H9 (cell line): ENCODE results near the gene UBE2A. TPM values are rescaled to one million over a fixed set of nuclear protein-coding genes. Genes with fewer than 3 reads are reported as not detected.

ENCODE experiments used
- DNase-seq: peaks from one replicate; pipeline ENCODE4 v3.0.0-alpha.2; 2017
- H2AFZ ChIP-seq: one replicate; pipeline ENCODE4 v1.6.1; 2013; ENCODE audit warnings: mild to moderate bottlenecking, low read length, control low read depth, moderate library complexity
- H2AK5ac ChIP-seq: 2 replicates; pipeline ENCODE4 v1.6.1; 2013; ENCODE audit warnings: low read length, control low read depth, mixed read lengths; ENCODE audit not compliant: insufficient read length
- H2BK120ac ChIP-seq: one replicate; pipeline ENCODE4 v1.6.1; 2013; ENCODE audit warnings: low read depth, mild to moderate bottlenecking, low read length, control low read depth, inconsistent platforms; ENCODE audit not compliant: poor library complexity, severe bottlenecking
- H2BK12ac ChIP-seq: 2 replicates; pipeline ENCODE4 v1.6.1; 2013; ENCODE audit warnings: low read length, control low read depth, mixed read lengths, low read depth; ENCODE audit not compliant: insufficient read length
- H2BK15ac ChIP-seq: 2 replicates; pipeline ENCODE4 v1.6.1; 2013; ENCODE audit warnings: low read depth, low read length, control low read depth
- H2BK20ac ChIP-seq: one replicate; pipeline ENCODE4 v1.6.1; 2013; ENCODE audit warnings: low read depth, mild to moderate bottlenecking, low read length, control low read depth, inconsistent platforms; ENCODE audit not compliant: poor library complexity, severe bottlenecking
- H2BK5ac ChIP-seq: 2 replicates; pipeline ENCODE4 v1.6.1; 2013; ENCODE audit warnings: low read length, control low read depth, mixed read lengths; ENCODE audit not compliant: insufficient read length
- H3K14ac ChIP-seq: 2 replicates; pipeline ENCODE4 v1.6.1; 2013; ENCODE audit warnings: low read length, control low read depth; ENCODE audit not compliant: insufficient read depth
- H3K18ac ChIP-seq: 2 replicates; pipeline ENCODE4 v1.6.1; 2013; ENCODE audit warnings: low read depth, mild to moderate bottlenecking, mixed read lengths, low read length, control low read depth; ENCODE audit not compliant: insufficient read length
- H3K23ac ChIP-seq: 2 replicates; pipeline ENCODE4 v1.6.1; 2013; ENCODE audit warnings: low read length, control low read depth, mixed read lengths, low read depth; ENCODE audit not compliant: insufficient read length
- H3K23me2 ChIP-seq: 2 replicates; pipeline ENCODE4 v1.6.1; 2013; ENCODE audit warnings: low read depth, mild to moderate bottlenecking, mixed read lengths, low read length, control low read depth; ENCODE audit not compliant: insufficient read length, poor library complexity, severe bottlenecking
- H3K27ac ChIP-seq: 2 replicates; pipeline ENCODE4 v1.5.1; 2013; ENCODE audit warnings: low read length, control low read depth, mixed read lengths, low read depth; ENCODE audit not compliant: insufficient read length
- H3K27me3 ChIP-seq: 2 replicates; pipeline ENCODE4 v1.6.1; 2013; ENCODE audit warnings: low read length, control low read depth, inconsistent platforms; ENCODE audit not compliant: insufficient read depth
- H3K4ac ChIP-seq: 2 replicates; pipeline ENCODE4 v1.6.1; 2013; ENCODE audit warnings: low read depth, mild to moderate bottlenecking, control low read depth, inconsistent platforms, low read length, moderate library complexity
- H3K4me1 ChIP-seq: 2 replicates; pipeline ENCODE4 v1.6.1; 2013; ENCODE audit warnings: low read length, control low read depth, inconsistent platforms; ENCODE audit not compliant: insufficient read depth
- H3K4me2 ChIP-seq: 2 replicates; pipeline ENCODE4 v1.6.1; 2013; ENCODE audit warnings: low read length, control low read depth, mixed read lengths; ENCODE audit not compliant: insufficient read length, insufficient read depth
- H3K56ac ChIP-seq: 2 replicates; pipeline ENCODE4 v1.6.1; 2013; ENCODE audit warnings: low read depth, mild to moderate bottlenecking, mixed read lengths, low read length, control low read depth; ENCODE audit not compliant: insufficient read length
- H3K79me1 ChIP-seq: 2 replicates; pipeline ENCODE4 v1.6.1; 2013; ENCODE audit warnings: low read depth, mild to moderate bottlenecking, moderate library complexity, low read length, control low read depth, inconsistent platforms; ENCODE audit not compliant: insufficient read depth, poor library complexity, severe bottlenecking
- H3K79me2 ChIP-seq: 2 replicates; pipeline ENCODE4 v1.6.1; 2013; ENCODE audit warnings: low read length, control low read depth, inconsistent platforms; ENCODE audit not compliant: insufficient read depth
- H3K9ac ChIP-seq: 2 replicates; pipeline ENCODE4 v1.6.1; 2013; ENCODE audit warnings: low read length, control low read depth, mixed read lengths; ENCODE audit not compliant: insufficient read length; ENCODE audit errors: extremely low read depth
- H3K9me3 ChIP-seq: one replicate; pipeline ENCODE4 v1.6.1; 2013; ENCODE audit warnings: low read depth, low read length, inconsistent platforms; ENCODE audit not compliant: control insufficient read depth
- H3T11ph ChIP-seq: one replicate; pipeline ENCODE4 v1.6.1; 2013; ENCODE audit warnings: mild to moderate bottlenecking, low read length, control low read depth, inconsistent platforms
- H4K20me1 ChIP-seq: one replicate; pipeline ENCODE4 v1.6.1; 2013; ENCODE audit not compliant: control insufficient read depth, insufficient read length, insufficient read depth
- H4K5ac ChIP-seq: 2 replicates; pipeline ENCODE4 v1.6.1; 2013; ENCODE audit warnings: low read depth, mild to moderate bottlenecking, mixed read lengths, low read length, control low read depth; ENCODE audit not compliant: insufficient read length
- H4K8ac ChIP-seq: replicated peaks from 2 replicates; pipeline ENCODE4 v1.6.1; 2013; ENCODE audit warnings: low read length, control low read depth, mixed read lengths, low read depth; ENCODE audit not compliant: insufficient read length
- H4K91ac ChIP-seq: 2 replicates; pipeline ENCODE4 v1.6.1; 2013; ENCODE audit warnings: low read depth, mild to moderate bottlenecking, moderate library complexity, mixed read lengths, low read length, control low read depth; ENCODE audit not compliant: insufficient read length
- H3K27ac Mint-ChIP-seq, 3 experiments: 2 replicates in 2 of 3; 3 replicates in 1 of 3; pipeline ENCODE4 v1.8.0; 2020 to 2021; ENCODE audit warnings: mixed read lengths in 3 of 3, mild to moderate bottlenecking in 1 of 3, moderate library complexity in 1 of 3
- H3K27me3 Mint-ChIP-seq: 2 replicates; pipeline ENCODE4 v1.8.0; 2021; ENCODE audit warnings: low read depth, mild to moderate bottlenecking, moderate library complexity, mixed read lengths
- H3K36me3 Mint-ChIP-seq, 3 experiments: 2 replicates in 2 of 3; 3 replicates in 1 of 3; pipeline ENCODE4 v1.8.0; 2020 to 2021; ENCODE audit warnings: low read depth in 3 of 3, mixed read lengths in 3 of 3; ENCODE audit not compliant: insufficient read depth in 1 of 3
- H3K4me1 Mint-ChIP-seq, 2 experiments: 2 replicates each; pipeline ENCODE4 v1.8.0; 2020; ENCODE audit warnings: mixed read lengths in 2 of 2
- H3K4me3 Mint-ChIP-seq, 2 experiments: 2 replicates in 1 of 2; 3 replicates in 1 of 2; pipeline ENCODE4 v1.8.0; 2020 to 2021; ENCODE audit warnings: mild to moderate bottlenecking in 2 of 2, mixed read lengths in 2 of 2, moderate library complexity in 1 of 2
- H3K9me3 Mint-ChIP-seq, 2 experiments: 2 replicates in 1 of 2; 3 replicates in 1 of 2; pipeline ENCODE4 v1.8.0; 2020; ENCODE audit warnings: mild to moderate bottlenecking in 2 of 2, mixed read lengths in 2 of 2, moderate library complexity in 1 of 2
- WGBS: extraction: QIAGEN DNeasy Blood & Tissue Kit; methylation state at CpG from one replicate; pipeline ENCODE4 v1.1.7; 2013; ENCODE audit warnings: missing lambda C conversion rate, low lambda C conversion rate, mixed read lengths; ENCODE audit not compliant: insufficient read length; ENCODE audit errors: extremely low coverage; 5-methylcytosine and 5-hydroxymethylcytosine counted together
- total RNA-seq: library from RNA; stranded (reverse); gene quantifications from 2 replicates; pipeline ENCODE4 v1.2.1, GENCODE V29; 2021
- TF ChIP-seq, protein P1 (sequence below): fragments of 200-600 bp; sonication (generic); conservative IDR thresholded peaks from 3 replicates; pipeline ENCODE4 v1.8.0; 2021; ENCODE audit warnings: antibody characterized with exemption, mild to moderate bottlenecking

The UBE2A gene
- total RNA-seq, 1 experiment from 2014 or later: 54.7 TPM

DNA sequence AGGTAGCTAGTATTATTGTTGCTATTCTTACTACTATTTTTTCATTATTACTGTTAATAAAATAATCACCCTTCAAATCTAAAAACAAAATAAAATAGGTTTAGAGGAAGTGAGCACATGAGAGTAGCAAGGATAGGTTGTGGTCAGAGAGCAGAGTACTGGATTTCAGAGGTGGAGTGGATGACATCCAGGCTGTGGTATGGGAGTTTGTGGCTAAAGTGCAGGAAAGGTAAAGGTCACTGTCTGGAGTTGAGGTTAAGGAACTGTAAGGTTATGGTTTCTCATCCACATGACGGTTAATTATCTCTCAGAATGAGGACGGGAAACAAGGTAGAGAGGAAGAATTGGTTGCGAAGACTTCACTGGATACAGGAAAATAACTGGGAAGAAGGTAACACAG is 36.9 kb upstream of the UBE2A start:
- H3K56ac ChIP-seq: no peak overlapping the region
- no peak overlapping the region for H3K4ac ChIP-seq
- no peaks in the 10 kb centered on the region for H3K23me2 ChIP-seq
- TF ChIP-seq, protein P1, sequence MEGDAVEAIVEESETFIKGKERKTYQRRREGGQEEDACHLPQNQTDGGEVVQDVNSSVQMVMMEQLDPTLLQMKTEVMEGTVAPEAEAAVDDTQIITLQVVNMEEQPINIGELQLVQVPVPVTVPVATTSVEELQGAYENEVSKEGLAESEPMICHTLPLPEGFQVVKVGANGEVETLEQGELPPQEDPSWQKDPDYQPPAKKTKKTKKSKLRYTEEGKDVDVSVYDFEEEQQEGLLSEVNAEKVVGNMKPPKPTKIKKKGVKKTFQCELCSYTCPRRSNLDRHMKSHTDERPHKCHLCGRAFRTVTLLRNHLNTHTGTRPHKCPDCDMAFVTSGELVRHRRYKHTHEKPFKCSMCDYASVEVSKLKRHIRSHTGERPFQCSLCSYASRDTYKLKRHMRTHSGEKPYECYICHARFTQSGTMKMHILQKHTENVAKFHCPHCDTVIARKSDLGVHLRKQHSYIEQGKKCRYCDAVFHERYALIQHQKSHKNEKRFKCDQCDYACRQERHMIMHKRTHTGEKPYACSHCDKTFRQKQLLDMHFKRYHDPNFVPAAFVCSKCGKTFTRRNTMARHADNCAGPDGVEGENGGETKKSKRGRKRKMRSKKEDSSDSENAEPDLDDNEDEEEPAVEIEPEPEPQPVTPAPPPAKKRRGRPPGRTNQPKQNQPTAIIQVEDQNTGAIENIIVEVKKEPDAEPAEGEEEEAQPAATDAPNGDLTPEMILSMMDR: no peak
- no peaks in the 10 kb centered on the region; the same call in 1 of the 2 replicates for H3K4me1 ChIP-seq
- H2AFZ ChIP-seq: no peak overlapping the region
- H2BK15ac ChIP-seq: no peak overlapping the region
- no peaks in the 10 kb centered on the region for H3K79me2 ChIP-seq
- H3K14ac ChIP-seq: no peak overlapping the region
- no peak overlapping the region for H4K5ac ChIP-seq
- no peak for DNase-seq
- Mint-ChIP-seq H3K27me3 (no peaks in the 10 kb centered on the region), H3K9me3 (peaks cover 54 to 56% of the 10 kb centered on the region in 2 experiments), H3K4me3 (no peak overlapping the region), H3K4me1 (peaks cover 0 to 8% of the 10 kb centered on the region in 2 experiments; a peak in 1 of 4 replicates), H3K27ac (no peak overlapping the region), H3K36me3 (peaks cover 9 to 46% (median 16%) of the 10 kb centered on the region in 3 experiments; a peak in 6 of 7 replicates)
- no peak overlapping the region for H3K23ac ChIP-seq
- no peak overlapping the region for H2BK12ac ChIP-seq
- no peaks in the 10 kb centered on the region for H3K79me1 ChIP-seq
- no CpG with 5 or more reads among the region's 3 CpGs for WGBS
- no peak overlapping the region for H3K27ac ChIP-seq
- no peaks in the 10 kb centered on the region for H4K20me1 ChIP-seq
- H3T11ph ChIP-seq: no peak overlapping the region
- H3K4me2 ChIP-seq: no peak overlapping the region
- no peak overlapping the region for H3K9ac ChIP-seq
- H3K27me3 ChIP-seq: no peaks in the 10 kb centered on the region
- H2BK20ac ChIP-seq: no peak overlapping the region
- no peak overlapping the region for H4K91ac ChIP-seq
- no peak overlapping the region for H2BK5ac ChIP-seq
- no peak overlapping the region for H4K8ac ChIP-seq
- no peak overlapping the region for H2AK5ac ChIP-seq
- H2BK120ac ChIP-seq: no peak overlapping the region
- peaks cover 28% of the 10 kb centered on the region for H3K9me3 ChIP-seq
- H3K18ac ChIP-seq: no peak overlapping the region
